Hepatocyte (in vitro differentiated cells): Measurements from ENCODE around the gene GFOD1. TPM values are rescaled to one million over a fixed set of nuclear protein-coding genes. Genes with fewer than 3 reads are reported as not detected.
"Not testable (repeated sequence)": the region's sequence is repeated elsewhere in the genome, so short reads cannot be mapped to it uniquely, and the experiment has no call there.

Experiments
- DNase-seq: peaks from one replicate; pipeline ENCODE4 v3.0.0-alpha.2; 2016; ENCODE audit warnings: low spot score
- H2AFZ ChIP-seq: fragments of 200-600 bp; sonication (generic); 2 replicates; pipeline ENCODE4 v1.6.0; 2016; ENCODE audit warnings: antibody characterized with exemption, mild to moderate bottlenecking
- H3K27ac ChIP-seq: fragments of 200-600 bp; sonication (generic); 2 replicates; pipeline ENCODE4 v1.5.1; 2016; ENCODE audit warnings: mild to moderate bottlenecking
- H3K27me3 ChIP-seq: fragments of 200-600 bp; sonication (generic); 2 replicates; pipeline ENCODE4 v1.6.1; 2016
- H3K36me3 ChIP-seq: fragments of 200-600 bp; sonication (generic); replicated peaks from 2 replicates; pipeline ENCODE4 v1.5.1; 2016; ENCODE audit warnings: low read depth; ENCODE audit not compliant: insufficient read depth
- H3K4me1 ChIP-seq: fragments of 200-600 bp; sonication (generic); 2 replicates; pipeline ENCODE4 v1.5.1; 2016; ENCODE audit warnings: mild to moderate bottlenecking, moderate library complexity; ENCODE audit not compliant: insufficient read depth
- H3K4me2 ChIP-seq: fragments of 200-600 bp; sonication (generic); 2 replicates; pipeline ENCODE4 v1.6.0; 2016
- H3K4me3 ChIP-seq: fragments of 200-600 bp; sonication (generic); 2 replicates; pipeline ENCODE4 v1.5.1; 2016; ENCODE audit warnings: mild to moderate bottlenecking
- H3K79me2 ChIP-seq: fragments of 200-600 bp; sonication (generic); 2 replicates; pipeline ENCODE4 v1.6.0; 2017; ENCODE audit warnings: mild to moderate bottlenecking
- H3K9me2 ChIP-seq: fragments of 200-600 bp; sonication (generic); replicated peaks from 2 replicates; pipeline ENCODE4 v1.6.0; 2017; ENCODE audit warnings: mild to moderate bottlenecking; ENCODE audit not compliant: insufficient read depth
- H3K9me3 ChIP-seq: fragments of 200-600 bp; sonication (generic); 2 replicates; pipeline ENCODE4 v1.5.1; 2016; ENCODE audit warnings: low read depth, mild to moderate bottlenecking
- H4K20me1 ChIP-seq: fragments of 200-600 bp; sonication (generic); 2 replicates; pipeline ENCODE4 v1.6.0; 2016; ENCODE audit warnings: mild to moderate bottlenecking; ENCODE audit not compliant: insufficient read depth, poor library complexity, severe bottlenecking
- EZH2 ChIP-seq: fragments of 200-600 bp; sonication (generic); IDR thresholded peaks from 2 replicates; pipeline ENCODE4 v1.6.1; 2016; ENCODE audit warnings: antibody characterized with exemption, mild to moderate bottlenecking, borderline replicate concordance
- EZH2phosphoT487 ChIP-seq: fragments of 200-600 bp; sonication (generic); IDR thresholded peaks from one replicate; pipeline ENCODE4 v1.6.1; 2018; ENCODE audit warnings: antibody characterized with exemption, mild to moderate bottlenecking, low read depth, moderate library complexity; ENCODE audit not compliant: unreplicated experiment, severe bottlenecking
- WGBS: methylation state at CpG from one replicate; pipeline ENCODE4 v1.1.6; 2016; ENCODE audit warnings: low lambda C conversion rate; ENCODE audit errors: missing lambda C conversion rate; 5-methylcytosine and 5-hydroxymethylcytosine counted together
- polyA plus RNA-seq: library from polyadenylated mRNA; unstranded; fragments of >200 nt; fragmentation: Nextera tagmentation; extraction: Ambion mirVana; gene quantifications from 2 replicates; pipeline ENCODE4 v1.2.1, GENCODE V29; 2016
- total RNA-seq: library from RNA; depleted of rRNA; stranded (reverse); fragments of >200 nt; gene quantifications from 2 replicates; pipeline ENCODE4 v1.2.3, GENCODE V29; 2014
- TF ChIP-seq, protein P1 (sequence below): fragments of 200-600 bp; sonication (generic); IDR thresholded peaks from 2 replicates; pipeline ENCODE4 v1.5.1; 2016; ENCODE audit warnings: antibody characterized with exemption, mild to moderate bottlenecking; ENCODE audit not compliant: poor library complexity

Gene GFOD1
- total and polyA plus RNA-seq, 2 experiments from 2014 or later: 2.8 to 3.5 TPM

- Histone ChIP-seq H3K9me3 (no peaks in the 10 kb centered on the region), H3K27ac (no peak overlapping the region), H3K9me2 (no peaks in the 10 kb centered on the region), H3K27me3 (no peaks in the 10 kb centered on the region), H3K4me3 (no peak overlapping the region), H3K4me2 (no peak overlapping the region), H4K20me1 (no peaks in the 10 kb centered on the region), H3K4me1 (peaks cover 7% of the 10 kb centered on the region), H3K79me2 (no peaks in the 10 kb centered on the region), H3K36me3 (no peaks in the 10 kb centered on the region), H2AFZ (no peak overlapping the region)
- TF ChIP-seq, protein P1, sequence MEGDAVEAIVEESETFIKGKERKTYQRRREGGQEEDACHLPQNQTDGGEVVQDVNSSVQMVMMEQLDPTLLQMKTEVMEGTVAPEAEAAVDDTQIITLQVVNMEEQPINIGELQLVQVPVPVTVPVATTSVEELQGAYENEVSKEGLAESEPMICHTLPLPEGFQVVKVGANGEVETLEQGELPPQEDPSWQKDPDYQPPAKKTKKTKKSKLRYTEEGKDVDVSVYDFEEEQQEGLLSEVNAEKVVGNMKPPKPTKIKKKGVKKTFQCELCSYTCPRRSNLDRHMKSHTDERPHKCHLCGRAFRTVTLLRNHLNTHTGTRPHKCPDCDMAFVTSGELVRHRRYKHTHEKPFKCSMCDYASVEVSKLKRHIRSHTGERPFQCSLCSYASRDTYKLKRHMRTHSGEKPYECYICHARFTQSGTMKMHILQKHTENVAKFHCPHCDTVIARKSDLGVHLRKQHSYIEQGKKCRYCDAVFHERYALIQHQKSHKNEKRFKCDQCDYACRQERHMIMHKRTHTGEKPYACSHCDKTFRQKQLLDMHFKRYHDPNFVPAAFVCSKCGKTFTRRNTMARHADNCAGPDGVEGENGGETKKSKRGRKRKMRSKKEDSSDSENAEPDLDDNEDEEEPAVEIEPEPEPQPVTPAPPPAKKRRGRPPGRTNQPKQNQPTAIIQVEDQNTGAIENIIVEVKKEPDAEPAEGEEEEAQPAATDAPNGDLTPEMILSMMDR: no peak
- TF ChIP-seq EZH2: no peak
- no peak for TF ChIP-seq EZH2phosphoT487
- 92% methylated on average over 4 of the region's 4 CpGs for WGBS
- no peak for DNase-seq
Observed at GRCh38 chr6:13461307-13461706, 26.1 kb downstream of the GFOD1 start.

DNA sequence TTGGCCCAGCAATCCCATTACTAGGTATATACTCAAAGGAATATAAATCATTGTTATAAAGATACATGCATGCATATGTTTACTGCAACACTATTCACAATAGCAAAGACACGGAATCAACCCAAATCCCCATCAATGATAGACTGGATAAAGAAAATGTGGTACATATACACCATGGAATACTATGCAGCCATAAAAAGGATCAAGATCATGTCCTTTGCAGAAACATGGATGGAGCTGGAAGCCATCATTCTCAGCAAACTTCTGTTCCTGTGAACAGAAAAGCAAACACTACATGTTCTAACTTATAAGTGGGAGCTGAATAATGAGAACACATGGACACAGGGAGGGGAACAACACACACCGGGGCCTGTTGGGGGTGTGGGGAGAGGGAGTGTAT is 27.1 kb downstream of the GFOD1 start:
- not testable (repeated sequence) for H3K4me1 ChIP-seq, H2AFZ ChIP-seq, H3K27ac ChIP-seq

GRCh38 chr6:13457577-13457976 is 29.8 kb downstream of the GFOD1 start:
- Histone ChIP-seq H3K4me2 (no peak overlapping the region), H2AFZ (no peak overlapping the region), H3K79me2 (no peaks in the 10 kb centered on the region), H3K27ac (no peak overlapping the region), H3K36me3 (no peaks in the 10 kb centered on the region), H3K9me2 (no peaks in the 10 kb centered on the region), H4K20me1 (no peaks in the 10 kb centered on the region), H3K9me3 (no peaks in the 10 kb centered on the region), H3K4me1 (peaks cover 7% of the 10 kb centered on the region), H3K4me3 (no peak overlapping the region), H3K27me3 (no peaks in the 10 kb centered on the region)
- WGBS: 93% methylated on average over 7 of the region's 7 CpGs
- no peak for DNase-seq
- TF ChIP-seq, protein P1: no peak
- TF ChIP-seq EZH2: no peak
- TF ChIP-seq EZH2phosphoT487: no peak

More for the DNA sequence above, 27.1 kb downstream of the GFOD1 start:
- not testable (repeated sequence) for H3K36me3 ChIP-seq, H3K27me3 ChIP-seq, H3K4me3 ChIP-seq, DNase-seq, H3K4me2 ChIP-seq, H3K9me3 ChIP-seq, H3K79me2 ChIP-seq, H4K20me1 ChIP-seq, H3K9me2 ChIP-seq
- WGBS: 76% methylated on average over 2 of the region's 2 CpGs

GRCh38 chr6:13455552-13455966 is 31.8 kb downstream of the GFOD1 start:
- TF ChIP-seq, protein P1: no peak
- TF ChIP-seq EZH2 (no peak), EZH2phosphoT487 (no peak)
- H3K36me3 ChIP-seq: no peaks in the 10 kb centered on the region
- peaks cover 8% of the 10 kb centered on the region for H3K4me1 ChIP-seq
- H2AFZ ChIP-seq: no peak overlapping the region
- H4K20me1 ChIP-seq: no peaks in the 10 kb centered on the region
- WGBS: 81% methylated on average over 5 of the region's 5 CpGs
- H3K79me2 ChIP-seq: no peaks in the 10 kb centered on the region
- H3K9me3 ChIP-seq: no peaks in the 10 kb centered on the region
- H3K27ac ChIP-seq: no peak overlapping the region
- no peak overlapping the region for H3K4me3 ChIP-seq
- H3K4me2 ChIP-seq: no peak overlapping the region
- H3K27me3 ChIP-seq: no peaks in the 10 kb centered on the region
- no peak for DNase-seq
- no peaks in the 10 kb centered on the region for H3K9me2 ChIP-seq
